TTC549 (cell line): ENCODE results near the gene CPA5.
"Not testable (repeated sequence)": the region's sequence is repeated elsewhere in the genome, so short reads cannot be mapped to it uniquely, and the experiment has no call there.

Source experiments
- FAIRE-seq: peaks from 2 replicates; lab custom pipeline; 2012; peaks lifted over from hg19 to GRCh38; lab: Jason Lieb, UNC

CPA5 gene

DNA sequence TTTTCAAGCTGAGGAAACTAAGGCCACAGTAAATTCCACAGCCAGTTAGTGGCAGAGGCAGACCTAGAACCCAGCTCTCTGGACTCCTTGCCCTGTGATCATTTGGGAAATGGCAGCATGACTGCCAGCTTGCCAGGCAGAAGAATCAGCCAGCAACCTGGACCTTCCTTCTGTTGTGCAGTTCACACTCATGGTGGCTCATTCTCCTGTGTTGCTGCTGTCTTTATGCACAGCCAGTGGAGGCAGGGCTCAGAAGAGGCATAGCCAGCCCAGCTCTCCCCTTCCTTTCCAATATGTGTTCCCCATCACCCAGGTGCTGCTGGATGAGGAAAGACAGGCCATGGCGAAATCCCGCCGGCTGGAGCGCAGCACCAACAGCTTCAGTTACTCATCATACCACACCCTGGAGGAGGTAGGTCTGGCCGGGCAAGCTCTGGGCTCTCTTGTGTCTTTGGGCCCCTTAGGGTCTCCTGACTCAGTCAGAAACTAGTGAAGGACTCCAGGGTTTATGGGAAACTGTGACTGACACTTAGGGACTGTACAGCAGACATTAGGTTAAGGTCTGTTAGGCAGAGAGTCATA, 14.8 kb downstream of the CPA5 start:
- FAIRE-seq, result no peak

DNA sequence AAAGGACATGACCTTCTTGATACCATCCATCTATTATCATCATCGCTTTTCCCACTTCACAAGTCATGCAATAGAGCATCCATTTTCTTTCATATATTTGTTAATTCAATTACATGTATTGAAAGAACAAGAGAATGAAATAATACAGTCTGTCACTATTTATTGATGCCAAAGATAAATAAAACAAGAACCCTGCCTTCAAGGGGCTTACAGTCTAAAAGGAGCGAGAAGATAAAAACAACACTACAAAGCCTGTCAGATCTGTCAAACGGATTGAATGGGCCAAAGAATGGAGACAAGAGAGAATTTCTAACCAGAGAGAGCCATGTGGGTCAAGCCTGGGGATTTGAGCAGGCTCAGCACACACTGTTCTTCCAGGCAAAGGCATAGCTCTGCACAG, 15.9 kb downstream of the CPA5 start:
- FAIRE-seq, result no peak

DNA sequence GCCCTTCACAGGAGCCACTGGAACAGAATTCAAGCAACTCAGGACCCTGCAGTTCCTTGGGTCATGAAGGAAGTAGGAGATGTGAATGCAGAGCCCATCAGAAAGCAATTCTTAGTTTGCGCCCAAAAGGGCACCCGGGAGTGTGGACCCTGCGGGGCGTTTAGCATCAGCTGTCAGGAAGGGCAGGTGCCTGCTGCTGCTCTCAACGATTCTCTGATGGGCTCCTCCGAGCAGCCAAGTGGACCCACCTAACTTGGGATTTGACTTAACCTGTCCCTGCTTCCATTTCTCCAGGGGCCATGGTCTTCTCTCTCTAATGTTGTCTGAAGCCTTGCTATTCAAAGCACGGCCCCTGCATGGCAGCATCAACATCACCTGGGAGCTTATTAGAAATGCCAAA, 17.1 kb downstream of the CPA5 start:
- no peak for FAIRE-seq

DNA sequence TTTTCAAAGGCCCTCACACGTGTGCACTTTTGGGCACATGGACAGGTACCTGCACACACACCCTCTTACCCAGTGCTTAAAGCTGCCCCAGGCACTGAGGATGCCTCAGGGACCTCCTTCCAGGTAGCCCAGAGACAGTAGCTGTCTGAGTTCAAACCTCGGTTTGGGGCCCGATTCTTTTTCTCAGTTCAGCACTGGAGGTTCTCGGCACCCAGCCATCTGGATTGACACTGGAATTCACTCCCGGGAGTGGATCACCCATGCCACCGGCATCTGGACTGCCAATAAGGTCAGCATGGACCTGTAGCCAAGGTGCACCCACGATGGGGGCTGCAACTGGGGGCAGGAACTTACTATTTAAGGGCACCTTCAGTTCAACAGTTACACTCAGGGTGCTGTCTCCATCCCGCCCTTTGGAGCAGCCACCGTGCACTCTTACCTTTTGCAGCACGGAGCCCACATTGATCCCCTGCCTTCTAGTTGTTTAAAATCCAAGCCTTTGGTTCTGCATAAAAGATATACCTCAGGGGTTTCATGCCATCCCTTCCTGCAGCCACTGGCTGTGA, 17.7 kb downstream of the CPA5 start:
- FAIRE-seq, result no peak

DNA sequence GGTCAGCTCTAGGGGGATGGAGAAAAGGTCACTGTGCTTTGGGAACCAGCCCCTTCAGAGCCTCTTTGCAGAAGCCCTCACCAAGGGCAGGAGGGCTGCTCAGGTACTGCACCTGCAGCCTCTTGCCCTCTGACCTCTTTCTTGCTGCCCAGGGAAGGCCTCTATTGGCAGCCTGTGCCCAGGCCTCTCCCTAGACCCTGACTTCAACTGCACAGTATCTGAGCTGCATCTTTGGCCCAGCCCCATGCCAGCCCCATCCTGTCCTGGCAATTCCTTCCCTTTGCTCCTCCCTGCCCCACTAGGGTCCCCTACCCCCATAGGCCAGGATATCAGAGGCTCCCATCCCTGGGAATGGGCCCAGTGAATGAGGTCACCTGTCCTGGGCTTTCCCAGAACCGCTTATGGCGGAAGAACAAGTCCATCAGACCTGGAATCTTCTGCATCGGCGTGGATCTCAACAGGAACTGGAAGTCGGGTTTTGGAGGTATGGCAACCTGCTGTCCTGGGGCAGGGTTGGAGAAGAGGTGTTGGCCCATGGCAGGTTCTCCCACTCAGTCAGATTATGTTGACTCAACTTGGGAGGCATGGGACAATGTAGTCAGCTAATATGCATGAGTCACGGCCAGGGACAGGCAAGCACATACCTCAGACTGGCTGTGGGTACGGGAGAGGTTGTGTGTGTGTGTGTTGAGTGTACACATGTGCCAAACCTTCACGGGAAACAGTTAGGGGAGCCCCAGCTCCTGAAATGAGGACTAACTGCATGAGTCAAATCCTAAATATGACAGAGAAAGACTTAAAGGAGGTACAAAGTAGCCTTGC, 18.6 kb downstream of the CPA5 start:
- no peak for FAIRE-seq

DNA sequence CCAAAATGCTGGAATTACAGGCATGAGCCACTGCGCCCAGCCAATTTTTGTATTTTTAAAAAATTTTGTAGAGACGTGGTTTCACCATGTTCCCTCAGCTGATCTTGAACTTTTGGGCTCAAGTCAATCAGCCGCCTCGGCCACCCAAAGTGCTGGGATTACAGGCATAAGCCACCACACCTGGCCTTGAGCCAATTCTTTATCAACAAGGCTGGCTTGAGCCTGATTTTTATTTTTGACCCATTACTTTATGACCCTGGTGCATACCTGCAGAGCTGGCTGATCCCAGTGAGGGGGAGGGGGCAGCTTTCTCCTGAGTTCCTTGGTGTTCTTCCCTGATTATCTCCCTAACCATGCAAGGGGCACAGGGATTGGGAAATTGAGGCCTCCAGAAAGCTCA, 19.8 kb downstream of the CPA5 start:
- FAIRE-seq, result no peak

DNA sequence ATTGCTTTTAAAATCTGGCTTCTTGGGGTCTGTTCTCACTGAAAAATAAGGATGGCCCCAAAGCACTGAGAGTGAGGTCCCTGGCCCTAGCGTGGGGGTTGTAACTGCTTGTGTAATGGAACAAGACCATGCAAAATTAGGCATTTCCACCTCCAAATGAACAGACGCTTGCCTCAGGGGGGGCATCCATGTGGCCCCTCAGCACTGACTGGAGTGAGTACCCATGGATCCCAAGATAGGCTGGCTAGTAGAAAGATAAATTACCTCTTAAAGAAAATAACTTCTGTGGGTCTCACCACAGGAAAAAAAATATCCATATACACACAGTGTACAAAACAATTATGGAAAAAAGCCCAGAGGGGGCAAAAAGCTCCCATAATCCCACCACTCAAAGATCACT, 20.5 kb downstream of the CPA5 start:
- no peak for FAIRE-seq

DNA sequence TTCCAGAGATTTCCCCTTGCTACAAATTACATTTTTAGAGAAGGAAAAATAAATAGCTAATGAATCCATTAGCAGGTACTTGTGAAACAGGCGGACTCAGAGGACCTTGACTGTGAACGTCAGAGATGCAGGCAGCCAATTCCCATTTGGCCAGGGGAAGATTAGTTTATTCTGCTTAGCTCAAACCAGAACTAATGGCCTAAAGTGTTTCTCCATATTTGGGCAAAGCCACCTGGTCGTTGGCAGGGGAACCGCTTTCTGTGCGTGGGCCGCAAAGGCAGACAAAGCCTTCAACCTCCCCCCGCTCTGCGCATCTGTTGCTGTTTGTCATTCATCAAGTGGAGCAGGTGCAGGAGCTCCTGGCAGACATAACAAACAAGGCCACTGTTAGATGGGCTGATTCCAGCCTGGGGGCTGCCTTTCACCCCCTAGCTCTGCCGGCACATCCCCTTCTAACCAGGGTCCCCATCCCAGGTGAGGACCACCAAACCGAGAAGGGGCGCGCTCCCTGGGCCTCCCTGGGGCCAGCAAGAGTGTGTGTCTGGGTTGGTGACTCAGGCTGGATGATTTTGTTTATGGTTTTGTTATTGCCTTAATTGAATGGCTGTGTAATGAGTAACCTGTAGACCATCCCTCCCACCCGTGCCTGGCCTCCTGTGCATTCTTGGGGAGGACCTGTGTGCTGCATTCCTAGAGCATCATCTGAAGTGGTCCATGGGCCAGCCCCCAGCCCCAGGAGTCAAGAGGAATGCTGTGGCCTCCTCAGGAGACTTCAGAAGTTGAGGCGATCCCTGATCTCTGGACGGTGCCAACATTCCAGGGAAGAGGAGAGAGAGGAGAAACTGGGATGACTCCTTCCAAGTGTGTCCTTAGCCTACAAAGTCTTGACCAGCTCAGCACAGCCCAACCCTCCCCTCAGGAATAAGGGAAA, 21.2 kb downstream of the CPA5 start:
- no peak for FAIRE-seq

DNA sequence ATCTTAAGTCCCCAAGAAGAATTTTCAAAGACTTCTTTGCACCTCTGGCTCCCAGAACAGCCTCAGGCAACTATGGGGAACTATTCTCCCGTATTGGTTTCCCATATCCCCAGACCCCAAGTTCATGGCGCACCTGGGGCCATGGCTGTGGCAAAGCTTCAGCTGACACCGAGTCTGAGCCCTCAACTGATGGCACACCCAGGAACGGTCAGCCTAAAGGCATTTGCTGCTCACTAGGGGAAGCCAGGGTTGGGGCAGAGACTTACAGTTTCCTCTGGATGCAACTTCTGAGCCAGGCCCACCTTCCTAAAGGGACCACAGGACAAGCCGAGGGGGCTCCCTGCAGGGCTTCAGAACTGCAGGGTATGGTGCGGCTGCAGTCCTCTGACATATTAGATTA, 21.9 kb downstream of the CPA5 start:
- no peak for FAIRE-seq

DNA sequence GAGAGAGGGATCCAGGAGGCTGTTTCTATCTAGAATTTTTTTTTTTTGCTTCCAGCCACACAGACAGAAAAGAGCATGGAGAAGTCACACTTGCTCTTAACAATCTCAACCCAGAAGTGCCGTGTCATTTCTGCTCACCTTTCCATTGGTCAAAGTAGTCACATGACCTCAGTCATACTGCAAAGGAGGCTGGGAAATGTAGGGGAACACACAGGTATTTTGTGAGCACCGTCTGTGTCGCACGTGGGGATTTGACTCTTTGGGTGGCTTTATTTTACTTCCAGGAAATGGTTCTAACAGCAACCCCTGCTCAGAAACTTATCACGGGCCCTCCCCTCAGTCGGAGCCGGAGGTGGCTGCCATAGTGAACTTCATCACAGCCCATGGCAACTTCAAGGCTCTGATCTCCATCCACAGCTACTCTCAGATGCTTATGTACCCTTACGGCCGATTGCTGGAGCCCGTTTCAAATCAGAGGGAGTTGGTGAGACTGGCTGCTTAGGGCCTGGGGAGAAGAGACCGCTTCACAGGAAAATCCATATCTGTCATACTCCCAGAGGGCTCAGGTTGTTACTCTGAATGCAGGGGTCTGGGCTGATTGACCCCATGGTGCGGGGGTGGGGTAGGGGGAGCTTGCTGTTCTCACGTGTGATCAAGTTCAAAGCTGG, 22.6 kb downstream of the CPA5 start:
- FAIRE-seq, result no peak

DNA sequence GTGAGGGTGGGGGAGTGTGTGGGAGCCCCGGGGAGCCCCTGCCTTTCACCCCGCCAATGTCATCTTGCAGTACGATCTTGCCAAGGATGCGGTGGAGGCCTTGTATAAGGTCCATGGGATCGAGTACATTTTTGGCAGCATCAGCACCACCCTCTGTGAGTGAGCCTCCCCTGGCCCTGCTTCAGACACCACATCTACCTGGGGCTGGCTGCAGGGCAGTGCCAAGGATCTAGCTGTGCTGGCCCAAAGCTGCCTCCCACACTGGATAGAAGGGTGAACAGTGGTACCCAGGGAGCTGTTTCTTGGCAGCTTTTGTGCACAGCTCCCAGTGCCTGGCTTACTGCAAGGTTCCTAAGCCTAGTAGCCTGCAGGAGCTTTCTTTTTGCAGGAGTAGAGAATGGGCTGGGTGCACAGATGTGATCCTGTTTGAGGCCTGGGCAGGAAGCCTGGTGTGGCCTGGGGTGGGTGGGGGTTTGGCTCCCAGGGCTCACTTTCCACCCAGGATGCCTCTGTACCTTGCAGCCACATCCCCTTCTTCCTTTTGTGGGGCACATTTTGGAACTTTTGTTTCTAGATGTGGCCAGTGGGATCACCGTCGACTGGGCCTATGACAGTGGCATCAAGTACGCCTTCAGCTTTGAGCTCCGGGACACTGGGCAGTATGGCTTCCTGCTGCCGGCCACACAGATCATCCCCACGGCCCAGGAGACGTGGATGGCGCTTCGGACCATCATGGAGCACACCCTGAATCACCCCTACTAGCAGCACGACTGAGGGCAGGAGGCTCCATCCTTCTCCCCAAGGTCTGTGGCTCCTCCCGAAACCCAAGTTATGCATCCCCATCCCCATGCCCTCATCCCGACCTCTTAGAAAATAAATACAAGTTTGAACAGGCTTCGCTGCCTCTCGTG, 23.5 kb downstream of the CPA5 start:
- no peak for FAIRE-seq

DNA sequence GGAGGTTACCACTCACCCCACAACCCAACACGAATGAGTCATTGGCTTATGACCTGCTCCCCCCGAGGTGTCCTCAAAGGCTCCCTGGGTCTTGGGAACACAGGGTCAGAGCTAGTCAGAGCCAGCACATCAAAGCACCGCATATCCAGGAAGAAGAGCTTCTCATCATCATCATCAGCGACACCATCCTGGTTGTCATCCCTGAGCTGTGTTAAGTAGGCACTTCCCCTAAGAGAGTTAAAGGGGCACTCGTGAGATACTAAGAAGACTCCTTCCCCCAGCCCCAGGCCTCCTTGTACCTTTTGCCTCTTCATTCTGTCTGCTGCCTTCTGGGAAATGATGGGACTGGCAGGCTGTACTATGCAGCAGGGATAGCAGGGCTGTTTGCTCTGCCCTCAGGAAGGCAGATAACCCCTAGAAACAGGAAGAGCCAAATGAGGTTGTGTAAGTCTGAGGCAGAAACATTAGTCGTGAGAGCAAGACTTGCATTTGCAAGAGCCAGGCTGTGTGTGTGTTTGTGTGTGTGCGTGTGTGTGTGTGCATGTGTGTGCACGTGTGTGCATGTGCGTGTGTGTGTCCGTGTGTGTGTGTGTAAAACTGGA, 24.6 kb downstream of the CPA5 start:
- FAIRE-seq, result no peak

DNA sequence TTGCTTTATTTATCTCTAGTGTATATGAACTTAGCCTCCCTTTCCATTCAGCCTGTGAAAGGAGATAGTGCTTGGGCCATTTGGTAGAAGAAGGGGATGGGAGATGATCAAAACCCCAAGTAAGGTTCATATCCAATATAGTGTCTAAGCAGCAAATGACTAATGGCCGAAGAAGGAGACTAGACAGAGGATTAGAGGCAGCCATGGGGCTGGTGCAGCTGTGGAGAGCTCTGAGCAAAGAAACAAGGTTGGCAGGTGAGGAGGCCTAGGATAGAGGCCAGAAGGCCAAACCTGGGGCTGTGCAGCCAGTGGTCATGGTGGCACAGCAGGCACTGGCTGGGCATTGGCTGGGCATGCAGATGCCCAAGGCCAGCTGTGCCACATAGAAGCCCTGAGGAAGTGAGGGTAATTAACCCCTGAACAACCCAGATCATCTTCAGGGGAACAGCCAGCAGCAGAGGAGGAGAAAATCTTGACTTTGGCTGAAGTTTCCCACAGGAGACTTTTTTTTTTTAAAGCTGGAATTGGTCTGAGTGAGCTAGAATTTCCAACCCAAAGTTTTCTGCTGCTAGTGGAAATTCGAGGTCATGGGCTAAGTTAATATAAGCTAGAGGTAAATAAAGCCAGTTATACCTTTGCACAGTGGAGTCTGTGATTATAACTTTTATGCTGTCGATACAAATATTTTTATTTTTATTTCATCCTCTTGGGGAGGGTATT, 25.4 kb downstream of the CPA5 start:
- no peak for FAIRE-seq

DNA sequence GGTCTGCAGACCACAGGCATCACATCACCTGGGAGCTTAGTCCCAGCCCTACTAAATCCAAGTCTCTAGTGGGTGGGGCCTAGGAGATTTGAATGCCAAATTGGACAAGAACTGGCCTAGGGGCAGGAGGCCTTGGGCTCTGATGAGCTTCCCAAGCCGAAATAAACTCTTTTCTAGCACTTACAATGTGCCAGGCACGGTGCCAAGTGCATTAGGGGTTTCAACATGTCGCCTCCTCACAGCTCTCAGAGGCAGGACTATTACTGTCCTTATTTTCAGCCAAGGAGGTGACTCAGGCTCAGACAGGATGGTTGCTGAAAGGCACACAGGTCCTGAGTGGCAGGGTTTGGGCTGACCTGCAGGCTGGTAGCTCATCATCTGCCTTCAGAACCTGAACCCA, 26.4 kb downstream of the CPA5 start:
- FAIRE-seq, result no peak

DNA sequence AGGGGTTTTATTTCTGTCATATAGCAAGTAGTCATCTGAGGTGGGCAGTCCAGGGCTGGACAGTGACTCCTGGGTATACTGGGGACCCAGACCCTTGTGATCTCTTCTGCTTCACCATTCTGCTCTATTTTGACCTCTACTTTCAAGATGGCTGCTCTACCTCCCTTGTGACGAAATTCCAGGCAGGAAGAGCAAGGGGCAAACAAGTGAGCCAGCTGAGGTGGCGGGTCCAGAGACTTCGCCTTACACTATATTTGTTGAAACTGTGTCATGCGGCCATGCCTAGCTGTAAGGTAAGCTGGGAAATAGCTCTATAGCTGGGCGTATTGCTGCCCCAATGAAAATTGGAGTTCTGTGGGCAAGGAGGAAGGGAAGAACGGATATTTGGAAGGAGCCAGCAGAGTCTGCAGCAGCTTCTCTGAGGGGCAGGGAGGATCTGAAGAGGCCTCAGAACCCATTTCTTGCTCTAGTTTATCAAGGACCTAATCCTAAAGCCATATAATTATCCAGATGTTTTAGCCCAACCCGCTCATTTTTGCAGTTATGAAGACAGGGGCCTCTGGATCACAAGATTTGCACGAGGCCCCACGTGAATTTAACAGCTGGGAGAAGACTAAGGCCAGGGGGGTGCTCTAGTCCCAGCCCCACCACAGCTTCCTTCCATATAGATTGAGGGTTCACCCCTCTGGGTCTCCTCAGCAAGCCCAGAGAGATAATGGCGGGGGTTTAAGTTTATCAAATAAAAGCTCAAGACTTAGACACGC, 28.0 kb downstream of the CPA5 start:
- no peak for FAIRE-seq

DNA sequence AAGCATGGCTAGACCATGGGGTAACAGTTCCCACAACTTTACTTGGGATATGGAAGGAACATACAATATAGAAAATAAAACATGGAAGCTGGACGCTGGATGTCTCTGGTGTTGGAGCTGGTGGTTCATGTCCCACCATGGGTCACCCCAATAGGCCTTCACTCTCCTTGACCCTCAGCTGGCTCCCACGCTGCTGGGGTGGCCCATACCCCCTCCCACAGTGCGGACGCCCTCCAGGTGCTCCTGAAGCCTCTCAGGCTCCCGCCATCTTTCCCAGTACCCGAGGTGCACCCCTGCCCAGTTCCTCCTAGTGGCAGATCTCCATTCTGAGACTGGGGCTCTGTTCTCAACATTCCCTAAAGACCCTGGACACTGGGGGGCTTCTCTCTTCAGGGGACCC, 29.9 kb downstream of the CPA5 start:
- FAIRE-seq, result no peak

DNA sequence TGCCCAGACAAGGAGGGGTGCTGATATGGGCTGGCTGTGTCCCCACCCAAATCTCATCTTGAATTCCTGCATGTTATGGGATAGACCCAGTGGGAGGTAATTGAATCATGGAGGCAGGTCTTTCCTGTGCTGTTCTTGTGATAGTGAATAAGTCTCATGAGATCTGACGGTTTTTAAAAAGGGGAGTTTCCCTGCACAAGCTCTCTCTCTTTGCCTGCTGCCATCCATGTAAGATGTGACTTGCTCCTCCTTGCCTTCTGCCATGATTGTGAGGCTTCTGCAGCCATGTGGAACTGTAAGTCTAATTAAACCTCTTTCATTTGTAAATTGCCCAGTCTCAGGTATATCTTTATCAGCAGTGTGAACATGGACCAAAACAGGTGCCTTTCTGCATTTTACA, 31.8 kb downstream of the CPA5 start:
- FAIRE-seq, result not testable (repeated sequence)

DNA sequence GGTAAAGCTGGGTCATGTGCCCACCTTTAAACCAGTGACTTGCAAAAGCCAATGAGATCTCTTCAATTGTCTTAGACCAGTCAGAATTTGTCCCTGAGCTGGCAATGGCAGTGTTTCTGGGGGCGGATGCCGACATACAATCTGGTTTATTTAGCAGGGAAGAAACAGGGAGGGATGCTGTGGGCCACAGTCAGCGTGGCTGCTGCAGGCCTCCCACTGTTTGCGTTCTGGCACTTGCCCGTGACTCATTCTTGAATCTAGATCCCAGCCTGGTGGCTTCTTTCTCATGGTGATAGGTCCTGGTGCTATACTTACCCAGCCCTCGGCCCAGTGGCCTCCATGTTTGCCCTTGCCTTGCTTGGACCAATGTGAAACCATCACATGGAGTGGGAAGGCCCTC, 32.6 kb downstream of the CPA5 start:
- no peak for FAIRE-seq

DNA sequence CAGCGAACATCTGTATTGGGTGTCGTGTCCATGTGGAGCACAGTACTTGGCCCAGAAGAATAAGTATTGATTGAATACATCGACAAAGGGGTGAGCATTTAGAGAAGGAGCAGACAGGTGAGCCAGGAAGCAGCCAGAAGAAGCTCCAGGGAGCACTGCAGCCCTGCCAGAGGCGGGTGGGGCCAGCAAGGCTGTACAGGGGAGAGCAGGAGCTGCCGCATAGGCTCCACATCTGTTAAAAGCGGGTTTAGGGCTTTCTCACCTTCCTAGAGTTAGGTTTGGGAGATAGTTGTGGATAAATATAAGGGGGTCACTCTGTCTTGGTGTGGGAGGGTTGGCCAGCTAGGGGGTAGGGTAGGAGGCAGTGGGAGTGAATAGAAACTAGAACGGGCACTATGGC, 34.4 kb downstream of the CPA5 start:
- FAIRE-seq, result no peak
